Mesothelial cell of epicardium (in vitro differentiated cells): Measurements from ENCODE around the gene GOLIM4. TPM values are rescaled to one million over a fixed set of nuclear protein-coding genes. Genes with fewer than 3 reads are reported as not detected.

ENCODE experiments used
- DNase-seq, 2 experiments: peaks; one replicate each; pipeline ENCODE4 v3.0.0; 2021; ENCODE audit warnings: low spot score in 2 of 2; ENCODE audit not compliant: unreplicated experiment in 2 of 2
- H3K27ac Mint-ChIP-seq: 2 replicates; pipeline ENCODE4 v1.8.0; 2021; ENCODE audit warnings: mixed read lengths
- H3K27me3 Mint-ChIP-seq: 2 replicates; pipeline ENCODE4 v1.8.0; 2021; ENCODE audit warnings: low read depth, mixed read lengths
- H3K36me3 Mint-ChIP-seq: 2 replicates; pipeline ENCODE4 v1.8.0; 2021; ENCODE audit warnings: mixed read lengths
- H3K4me1 Mint-ChIP-seq: 2 replicates; pipeline ENCODE4 v1.8.0; 2021; ENCODE audit warnings: mixed read lengths
- H3K4me3 Mint-ChIP-seq: 2 replicates; pipeline ENCODE4 v1.8.0; 2021; ENCODE audit warnings: mild to moderate bottlenecking, moderate library complexity, mixed read lengths
- H3K9me3 Mint-ChIP-seq: 2 replicates; pipeline ENCODE4 v1.8.0; 2021; ENCODE audit warnings: mixed read lengths
- CTCF ChIP-seq: fragments of 200-600 bp; sonication (generic); IDR thresholded peaks from one replicate; pipeline ENCODE4 v1.5.0; 2021; ENCODE audit warnings: antibody characterized with exemption; ENCODE audit not compliant: unreplicated experiment
- total RNA-seq: library from RNA; stranded (reverse); gene quantifications from 3 replicates; pipeline ENCODE4 v1.2.1, GENCODE V29; 2021

Gene GOLIM4
- total RNA-seq, 1 donor from 2014 or later = 93.7 TPM

DNA sequence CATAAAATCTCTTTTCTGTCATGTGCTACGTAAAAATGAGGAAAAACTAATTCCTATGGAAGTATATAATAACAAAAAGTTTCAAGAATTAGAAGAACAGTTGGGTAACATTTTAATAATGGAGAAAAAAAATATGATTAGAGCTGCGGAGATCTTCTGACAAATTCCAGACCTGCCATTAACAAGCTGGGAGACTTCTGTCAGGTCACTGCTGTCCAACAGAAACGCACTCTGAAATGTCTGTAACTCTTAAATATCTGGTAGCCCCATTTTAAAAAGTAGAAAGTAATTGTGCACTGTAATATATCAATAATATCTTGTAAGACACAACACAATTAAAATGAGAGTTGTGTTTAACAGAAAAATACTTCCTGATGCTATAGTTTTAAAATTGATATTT lies 15.7 kb downstream of the GOLIM4 start:
- H3K4me3 Mint-ChIP-seq = no peak overlapping the region
- DNase-seq = no peak
- peak overlapping the region; percentile 19 for H3K27ac Mint-ChIP-seq
- peaks cover 9% of the 10 kb centered on the region for H3K36me3 Mint-ChIP-seq
- peaks cover 6% of the 10 kb centered on the region for H3K9me3 Mint-ChIP-seq
- peaks cover 32% of the 10 kb centered on the region for H3K4me1 Mint-ChIP-seq
- no peak for TF ChIP-seq CTCF
- H3K27me3 Mint-ChIP-seq = no peaks in the 10 kb centered on the region

- Mint-ChIP-seq H3K27ac (no peak overlapping the region), H3K4me1 (peaks cover 30% of the 10 kb centered on the region), H3K27me3 (no peaks in the 10 kb centered on the region), H3K9me3 (no peaks in the 10 kb centered on the region), H3K4me3 (no peak overlapping the region), H3K36me3 (peaks cover 5% of the 10 kb centered on the region)
- no peak for DNase-seq
- TF ChIP-seq CTCF = no peak
Observed at GRCh38 chr3:168077091-168077490, 18.6 kb downstream of the GOLIM4 start.

GRCh38 chr3:168073842-168074605 lies 21.7 kb downstream of the GOLIM4 start:
- Mint-ChIP-seq H3K9me3 (no peaks in the 10 kb centered on the region), H3K27ac (peak overlapping the region; percentile 57), H3K4me3 (no peak overlapping the region), H3K4me1 (peaks cover 25% of the 10 kb centered on the region), H3K36me3 (peaks cover 5% of the 10 kb centered on the region), H3K27me3 (no peaks in the 10 kb centered on the region)
- DNase-seq = no peak
- TF ChIP-seq CTCF = no peak

GRCh38 chr3:168072323-168072650 lies 23.4 kb downstream of the GOLIM4 start:
- TF ChIP-seq CTCF = no peak
- Mint-ChIP-seq H3K27ac (peak overlapping the region; percentile 95), H3K4me3 (no peak overlapping the region), H3K27me3 (no peaks in the 10 kb centered on the region), H3K36me3 (peaks cover 5% of the 10 kb centered on the region), H3K4me1 (peaks cover 22% of the 10 kb centered on the region), H3K9me3 (no peaks in the 10 kb centered on the region)
- no peak for DNase-seq

DNA sequence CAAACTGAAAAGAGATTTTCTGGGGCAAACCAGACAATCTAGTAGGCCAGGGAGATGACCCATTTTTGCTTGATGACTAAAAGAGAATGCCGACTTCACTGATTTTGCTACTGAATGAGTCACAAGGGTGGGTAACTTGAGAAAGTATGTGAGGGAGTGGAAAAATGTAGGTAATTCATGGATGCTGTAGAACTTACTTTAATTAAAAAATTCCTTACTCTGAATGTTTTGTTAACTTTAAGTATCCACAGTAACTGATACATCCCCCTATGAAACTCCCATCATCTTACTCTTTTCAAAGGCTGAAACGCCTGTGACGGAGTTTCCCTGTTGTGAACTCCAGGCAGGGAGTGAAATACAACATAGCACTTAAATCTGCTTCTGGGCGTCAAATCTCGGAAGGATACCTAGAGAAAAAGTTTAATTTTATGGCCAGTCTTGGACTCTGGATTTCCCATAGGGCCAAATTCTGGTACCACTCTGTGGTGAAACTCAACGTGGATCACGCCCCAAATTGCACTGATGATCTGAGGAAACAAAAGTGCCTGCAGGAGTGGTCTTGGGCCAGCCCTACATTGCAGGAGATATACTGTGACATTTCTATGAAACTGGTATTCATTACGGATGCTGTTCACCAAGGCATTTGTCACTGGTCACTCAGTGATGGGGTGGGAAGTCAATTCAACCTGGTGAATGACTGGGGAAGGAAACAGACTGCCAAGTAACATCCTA lies 24.0 kb downstream of the GOLIM4 start:
- peaks cover 26% of the 10 kb centered on the region for H3K4me1 Mint-ChIP-seq
- peaks cover 5% of the 10 kb centered on the region for H3K36me3 Mint-ChIP-seq
- peak overlapping the region; percentile 95 for H3K27ac Mint-ChIP-seq
- no peak for DNase-seq
- H3K9me3 Mint-ChIP-seq = no peaks in the 10 kb centered on the region
- no peaks in the 10 kb centered on the region for H3K27me3 Mint-ChIP-seq
- no peak for TF ChIP-seq CTCF
- H3K4me3 Mint-ChIP-seq = no peak overlapping the region
